Neural progenitor cell (in vitro differentiated cells): ENCODE measurements around the gene SNX10. TPM values are rescaled to one million over a fixed set of nuclear protein-coding genes. Genes with fewer than 3 reads are reported as not detected.

ENCODE experiments used
- DNase-seq: peaks from one replicate; pipeline ENCODE4 v3.0.0-alpha.2; 2016; ENCODE audit warnings: low spot score
- H2AFZ ChIP-seq: fragments of 200-600 bp; sonication (generic); replicated peaks from 2 replicates; pipeline ENCODE4 v1.6.1; 2016; ENCODE audit warnings: antibody characterized with exemption
- H3F3A ChIP-seq: fragments of 200-600 bp; sonication (generic); 2 replicates; pipeline ENCODE4 v1.6.1; 2016; ENCODE audit warnings: antibody characterized with exemption, low read depth
- H3K27ac ChIP-seq: fragments of 200-600 bp; sonication (generic); 2 replicates; pipeline ENCODE4 v1.5.1; 2016; ENCODE audit warnings: mild to moderate bottlenecking
- H3K27me3 ChIP-seq: fragments of 200-600 bp; sonication (generic); 2 replicates; pipeline ENCODE4 v1.6.1; 2016; ENCODE audit warnings: mild to moderate bottlenecking, moderate library complexity
- H3K36me3 ChIP-seq: fragments of 200-600 bp; sonication (generic); 2 replicates; pipeline ENCODE4 v1.5.1; 2016
- H3K4me1 ChIP-seq: fragments of 200-600 bp; sonication (generic); 2 replicates; pipeline ENCODE4 v1.6.1; 2016; ENCODE audit warnings: mixed run types
- H3K4me2 ChIP-seq: fragments of 200-600 bp; sonication (generic); 2 replicates; pipeline ENCODE4 v1.6.1; 2016
- H3K4me3 ChIP-seq: fragments of 200-600 bp; sonication (generic); 2 replicates; pipeline ENCODE4 v1.5.1; 2016
- H3K79me2 ChIP-seq: fragments of 200-600 bp; sonication (generic); 2 replicates; pipeline ENCODE4 v1.6.1; 2016; ENCODE audit warnings: low read depth
- H3K9ac ChIP-seq: fragments of 200-600 bp; sonication (generic); 2 replicates; pipeline ENCODE4 v1.6.1; 2016
- H3K9me3 ChIP-seq: fragments of 200-600 bp; sonication (generic); 2 replicates; pipeline ENCODE4 v1.5.1; 2016; ENCODE audit warnings: low read depth
- H4K20me1 ChIP-seq: fragments of 200-600 bp; sonication (generic); 2 replicates; pipeline ENCODE4 v1.6.1; 2016; ENCODE audit warnings: low read depth
- H3K27ac Mint-ChIP-seq: 3 replicates; pipeline ENCODE4 v1.8.0; 2021; ENCODE audit warnings: mixed read lengths
- H3K27me3 Mint-ChIP-seq: 2 replicates; pipeline ENCODE4 v1.8.0; 2022; ENCODE audit warnings: low read depth, mild to moderate bottlenecking, inconsistent platforms, moderate library complexity, mixed read lengths; ENCODE audit not compliant: insufficient read depth
- H3K36me3 Mint-ChIP-seq: 3 replicates; pipeline ENCODE4 v1.8.0; 2021; ENCODE audit warnings: mixed read lengths
- H3K4me1 Mint-ChIP-seq: 3 replicates; pipeline ENCODE4 v1.8.0; 2021; ENCODE audit warnings: mixed read lengths
- H3K4me3 Mint-ChIP-seq: 3 replicates; pipeline ENCODE4 v1.8.0; 2021; ENCODE audit warnings: mild to moderate bottlenecking, moderate library complexity, mixed read lengths
- H3K9me3 Mint-ChIP-seq: 3 replicates; pipeline ENCODE4 v1.8.0; 2020; ENCODE audit warnings: mixed read lengths
- EZH2 ChIP-seq: fragments of 200-600 bp; sonication (generic); IDR thresholded peaks from 2 replicates; pipeline ENCODE4 v1.6.1; 2017; ENCODE audit warnings: antibody characterized with exemption, mild to moderate bottlenecking, moderate library complexity
- EZH2phosphoT487 ChIP-seq: fragments of 200-600 bp; sonication (generic); IDR thresholded peaks from 2 replicates; pipeline ENCODE4 v1.6.1; 2017; ENCODE audit warnings: antibody characterized with exemption
- total RNA-seq: library from RNA; depleted of rRNA; stranded (reverse); fragments of >200 nt; gene quantifications from 2 replicates; pipeline ENCODE4 v1.2.3, GENCODE V29; 2015; ENCODE audit warnings: low replicate concordance
- TF ChIP-seq, protein P1 (sequence below): fragments of 200-600 bp; sonication (generic); IDR thresholded peaks from 2 replicates; pipeline ENCODE4 v1.5.1; 2017; ENCODE audit warnings: antibody characterized with exemption, mild to moderate bottlenecking

The SNX10 gene
- total RNA-seq, 1 donor from 2014 or later: 29.6 TPM

DNA sequence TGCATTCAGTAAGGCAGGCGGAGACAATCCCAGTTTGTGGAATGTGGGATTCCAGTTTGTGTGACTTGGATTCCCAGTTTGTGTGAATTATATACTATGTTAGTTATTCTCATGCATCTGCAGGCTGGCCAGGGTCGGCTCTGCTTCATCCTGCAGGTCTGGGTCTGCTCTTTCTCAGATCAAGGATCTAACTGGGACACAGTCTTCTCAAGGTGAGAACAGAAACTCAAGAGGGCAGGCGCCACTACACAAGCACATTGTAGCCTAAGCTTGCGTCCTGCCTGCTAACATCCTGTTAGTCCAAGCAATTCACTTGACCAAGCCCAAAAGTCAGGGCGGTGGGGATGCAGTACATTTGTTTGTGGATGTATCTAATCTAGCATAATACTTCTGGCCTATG, 131.1 kb downstream of the SNX10 start:
- H3K27ac ChIP-seq: no peak overlapping the region
- H3K4me1 Mint-ChIP-seq: peaks cover 43% of the 10 kb centered on the region
- H3K27me3 ChIP-seq: no peaks in the 10 kb centered on the region
- no peak for TF ChIP-seq EZH2phosphoT487
- H3K4me3 Mint-ChIP-seq: no peak overlapping the region
- H2AFZ ChIP-seq: no peak overlapping the region
- H3K9ac ChIP-seq: no peak overlapping the region
- peaks cover 6% of the 10 kb centered on the region for H3K9me3 Mint-ChIP-seq
- H3K4me3 ChIP-seq: no peak overlapping the region
- peaks cover 45% of the 10 kb centered on the region for H3K4me1 ChIP-seq
- no peaks in the 10 kb centered on the region for H3K36me3 ChIP-seq
- H3F3A ChIP-seq: peaks cover 37% of the 10 kb centered on the region
- peaks cover 17% of the 10 kb centered on the region for H3K27me3 Mint-ChIP-seq
- H3K4me2 ChIP-seq: no peak overlapping the region
- H3K79me2 ChIP-seq: no peaks in the 10 kb centered on the region
- no peak overlapping the region for H3K27ac Mint-ChIP-seq
- H4K20me1 ChIP-seq: no peaks in the 10 kb centered on the region
- no peak for DNase-seq
- H3K9me3 ChIP-seq: no peaks in the 10 kb centered on the region
- peaks cover 5% of the 10 kb centered on the region for H3K36me3 Mint-ChIP-seq

DNA sequence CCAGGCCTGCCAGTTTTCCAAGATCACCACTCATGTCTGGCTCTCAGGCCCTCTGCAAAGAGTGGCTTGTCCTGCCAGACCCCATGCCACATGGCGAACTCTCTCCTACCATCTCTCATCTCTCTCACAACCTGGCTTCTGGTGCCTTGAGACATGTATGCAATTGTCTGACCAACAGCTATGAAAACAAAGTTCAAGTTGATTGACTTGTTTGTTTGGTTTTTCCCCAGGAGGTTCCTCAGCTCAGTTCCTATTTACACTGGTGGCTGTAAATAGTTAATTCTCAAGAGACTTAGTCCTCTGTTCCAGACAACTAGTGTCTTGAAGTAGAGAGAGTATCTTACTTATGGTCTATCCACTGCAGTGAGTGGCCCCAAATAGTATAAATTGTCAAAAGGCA, 131.8 kb downstream of the SNX10 start:
- Histone ChIP-seq H3K9me3 (no peaks in the 10 kb centered on the region), H3F3A (peaks cover 37% of the 10 kb centered on the region), H3K4me2 (no peak overlapping the region), H3K36me3 (no peaks in the 10 kb centered on the region), H3K27me3 (no peaks in the 10 kb centered on the region), H3K4me3 (no peak overlapping the region), H3K4me1 (peaks cover 50% of the 10 kb centered on the region), H4K20me1 (no peaks in the 10 kb centered on the region), H3K9ac (no peak overlapping the region), H3K27ac (no peak overlapping the region), H3K79me2 (no peaks in the 10 kb centered on the region), H2AFZ (no peak overlapping the region)
- Mint-ChIP-seq H3K4me3 (no peak overlapping the region), H3K9me3 (peaks cover 6% of the 10 kb centered on the region), H3K36me3 (peaks cover 5% of the 10 kb centered on the region), H3K27me3 (peaks cover 16% of the 10 kb centered on the region), H3K27ac (no peak overlapping the region), H3K4me1 (peaks cover 42% of the 10 kb centered on the region)
- TF ChIP-seq, protein P1, sequence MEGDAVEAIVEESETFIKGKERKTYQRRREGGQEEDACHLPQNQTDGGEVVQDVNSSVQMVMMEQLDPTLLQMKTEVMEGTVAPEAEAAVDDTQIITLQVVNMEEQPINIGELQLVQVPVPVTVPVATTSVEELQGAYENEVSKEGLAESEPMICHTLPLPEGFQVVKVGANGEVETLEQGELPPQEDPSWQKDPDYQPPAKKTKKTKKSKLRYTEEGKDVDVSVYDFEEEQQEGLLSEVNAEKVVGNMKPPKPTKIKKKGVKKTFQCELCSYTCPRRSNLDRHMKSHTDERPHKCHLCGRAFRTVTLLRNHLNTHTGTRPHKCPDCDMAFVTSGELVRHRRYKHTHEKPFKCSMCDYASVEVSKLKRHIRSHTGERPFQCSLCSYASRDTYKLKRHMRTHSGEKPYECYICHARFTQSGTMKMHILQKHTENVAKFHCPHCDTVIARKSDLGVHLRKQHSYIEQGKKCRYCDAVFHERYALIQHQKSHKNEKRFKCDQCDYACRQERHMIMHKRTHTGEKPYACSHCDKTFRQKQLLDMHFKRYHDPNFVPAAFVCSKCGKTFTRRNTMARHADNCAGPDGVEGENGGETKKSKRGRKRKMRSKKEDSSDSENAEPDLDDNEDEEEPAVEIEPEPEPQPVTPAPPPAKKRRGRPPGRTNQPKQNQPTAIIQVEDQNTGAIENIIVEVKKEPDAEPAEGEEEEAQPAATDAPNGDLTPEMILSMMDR: no peak
- TF ChIP-seq EZH2 (no peak), EZH2phosphoT487 (no peak)
- no peak for DNase-seq

Other genes with a start within 250 kb of the SNX10 start
- gene NFE2L3, start 139.7 kb upstream of the SNX10 start, total RNA-seq: 6.2 and 6.9 TPM in 2 replicates
- gene HNRNPA2B1, start 91.1 kb upstream of the SNX10 start, total RNA-seq: 552 and 601 TPM in 2 replicates
- 249 and 360 TPM in 2 replicates for gene CBX3, start 90.1 kb upstream of the SNX10 start, total RNA-seq